Measurements from ENCODE around the gene TADA2B.

The TADA2B gene

DNA sequence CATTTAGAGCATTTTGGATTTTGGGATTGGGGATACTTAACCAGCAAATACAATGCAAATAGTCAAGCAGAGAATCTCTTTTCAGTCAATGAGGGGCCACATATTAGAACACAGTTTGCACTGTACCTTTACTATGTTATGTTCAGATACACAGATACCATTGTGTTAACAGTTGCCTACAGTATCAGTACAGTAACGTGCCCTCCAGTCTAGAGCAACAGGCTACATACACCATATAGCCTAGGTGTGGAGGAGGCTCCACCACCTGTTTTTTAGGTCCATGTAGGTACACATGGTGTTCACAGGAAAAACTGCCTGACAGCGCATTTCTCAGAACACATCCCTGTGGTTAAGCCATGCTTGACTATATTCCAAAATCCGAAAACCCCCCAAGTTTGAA, 15.6 kb downstream of the TADA2B start:
- DNase-seq (ENCODE audit: low read depth in 2 of 2) = no peak

DNA sequence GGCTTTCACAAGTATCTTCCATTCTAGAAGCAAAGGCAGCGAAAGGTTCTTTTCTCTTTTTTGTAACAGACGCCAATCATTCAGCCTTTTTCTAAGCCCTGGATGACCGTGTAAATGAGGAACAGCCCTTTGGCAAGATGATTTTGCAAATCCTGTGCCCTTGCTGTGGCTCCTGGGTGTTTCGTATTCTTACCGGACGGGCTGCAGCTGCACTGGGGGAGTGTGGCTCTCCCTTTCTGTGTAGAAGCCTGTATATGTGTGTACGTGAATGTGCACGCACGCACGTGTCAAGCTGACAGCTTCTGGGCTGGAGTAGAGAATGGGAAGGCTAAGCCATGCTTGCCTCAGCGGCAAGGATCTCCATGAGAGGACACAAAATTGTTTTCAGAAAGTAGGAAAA, 16.5 kb downstream of the TADA2B start:
- DNase-seq (ENCODE audit: low read depth in 2 of 2) = no peak

GRCh38 chr4:7060346-7061150, 17.4 kb downstream of the TADA2B start:
- DNase-seq (ENCODE audit: low read depth in 2 of 2) = no peak

DNA sequence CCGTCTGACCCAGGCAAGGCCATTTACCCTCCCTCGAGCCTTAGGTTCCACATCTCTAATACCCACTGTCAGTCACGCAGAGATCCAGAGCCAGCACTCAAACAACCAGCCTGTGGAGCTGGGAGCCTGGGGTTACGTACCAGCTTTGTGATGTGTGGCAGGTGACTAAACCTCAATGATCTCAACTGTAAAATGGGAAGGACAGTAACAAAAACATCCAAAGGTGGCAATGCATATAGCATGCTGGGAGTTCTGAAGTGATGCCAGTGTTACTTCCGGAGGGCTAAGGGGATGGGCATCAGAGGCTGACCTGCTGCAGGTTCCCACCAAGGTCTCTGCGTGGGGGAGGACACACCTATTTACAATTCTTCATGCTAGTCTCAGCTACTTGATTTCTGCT, 18.6 kb downstream of the TADA2B start:
- no peak for DNase-seq (ENCODE audit: low read depth in 2 of 2)

DNA sequence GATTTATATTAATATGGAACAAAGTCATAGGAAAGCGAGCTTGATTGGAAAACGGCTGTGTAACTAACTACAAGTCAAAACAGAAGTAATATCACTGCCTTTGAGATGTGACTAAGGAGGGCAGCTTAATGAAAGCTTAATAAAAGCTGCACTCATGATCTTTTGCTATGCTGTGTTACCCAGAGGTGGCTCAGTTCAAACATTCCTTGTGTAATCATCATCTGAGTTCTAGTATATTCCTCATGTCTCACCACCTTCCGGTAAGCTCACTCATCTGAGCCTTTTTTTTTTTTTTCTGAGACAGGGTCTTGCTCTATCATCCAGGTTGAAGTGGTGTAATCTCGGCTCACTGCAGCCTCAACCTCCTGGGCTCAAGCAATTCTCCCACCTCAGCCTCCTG, 19.6 kb downstream of the TADA2B start:
- no peak for DNase-seq (ENCODE audit: low read depth in 2 of 2)

GRCh38 chr4:7063362-7063761, 20.2 kb downstream of the TADA2B start:
- no peak for DNase-seq (ENCODE audit: low read depth in 2 of 2)

DNA sequence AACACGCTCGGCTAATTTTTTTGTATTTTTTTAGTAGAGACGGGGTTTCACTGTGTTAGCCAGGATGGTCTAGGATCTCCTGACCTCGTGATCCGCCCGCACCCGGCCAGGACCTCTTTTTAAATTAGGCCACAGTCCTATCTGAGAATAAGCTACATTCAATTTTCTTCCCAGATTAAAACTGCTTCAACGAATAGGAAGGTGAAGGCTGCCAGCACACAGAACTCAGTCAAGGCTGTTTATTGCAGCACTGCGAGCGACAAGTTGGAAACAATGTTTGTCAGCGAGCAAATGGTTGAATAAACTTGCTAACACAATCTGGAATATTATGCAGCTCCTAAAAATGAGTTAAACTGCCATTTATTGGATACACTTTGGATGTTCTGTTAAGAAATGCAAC, 22.8 kb downstream of the TADA2B start:
- DNase-seq (ENCODE audit: low read depth in 2 of 2) = no peak

DNA sequence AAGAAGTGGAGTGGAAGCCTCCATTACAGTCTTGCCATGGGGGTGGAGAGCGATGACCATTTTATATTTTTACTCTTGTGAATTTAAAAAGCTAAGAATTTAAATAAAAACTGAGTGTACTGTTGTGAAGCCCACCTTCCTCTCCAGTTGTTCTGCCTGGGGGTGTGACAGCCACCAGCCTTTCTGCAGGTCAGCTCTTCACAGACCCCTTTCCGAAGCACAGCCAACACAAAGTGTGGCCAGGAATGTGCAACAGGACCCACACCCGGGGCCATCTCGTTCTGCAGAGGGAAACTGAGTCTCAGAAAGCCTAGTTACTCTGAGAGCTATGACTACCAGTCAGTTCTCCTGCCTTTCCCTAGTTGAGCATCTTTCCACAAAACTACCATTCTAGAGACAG, 23.3 kb downstream of the TADA2B start:
- no peak for DNase-seq (ENCODE audit: low read depth in 2 of 2)

DNA sequence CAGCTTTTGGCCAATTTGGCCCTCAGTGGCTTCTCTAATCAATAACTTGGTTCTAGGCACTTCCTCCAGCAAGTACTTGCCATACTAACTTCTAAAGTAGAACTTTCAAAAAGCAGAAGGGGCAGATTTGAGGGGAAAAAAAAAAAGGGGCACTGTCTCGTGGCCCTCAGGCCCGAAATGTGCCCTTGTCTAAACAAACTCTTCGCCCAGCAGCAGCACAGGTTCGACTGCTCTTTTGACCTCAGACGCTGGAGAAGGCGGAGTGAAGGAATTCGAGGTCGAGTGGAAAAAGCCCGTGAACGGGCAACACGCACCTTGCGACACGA, 23.9 kb downstream of the TADA2B start:
- DNase-seq (ENCODE audit: low read depth in 2 of 2) = no peak

DNA sequence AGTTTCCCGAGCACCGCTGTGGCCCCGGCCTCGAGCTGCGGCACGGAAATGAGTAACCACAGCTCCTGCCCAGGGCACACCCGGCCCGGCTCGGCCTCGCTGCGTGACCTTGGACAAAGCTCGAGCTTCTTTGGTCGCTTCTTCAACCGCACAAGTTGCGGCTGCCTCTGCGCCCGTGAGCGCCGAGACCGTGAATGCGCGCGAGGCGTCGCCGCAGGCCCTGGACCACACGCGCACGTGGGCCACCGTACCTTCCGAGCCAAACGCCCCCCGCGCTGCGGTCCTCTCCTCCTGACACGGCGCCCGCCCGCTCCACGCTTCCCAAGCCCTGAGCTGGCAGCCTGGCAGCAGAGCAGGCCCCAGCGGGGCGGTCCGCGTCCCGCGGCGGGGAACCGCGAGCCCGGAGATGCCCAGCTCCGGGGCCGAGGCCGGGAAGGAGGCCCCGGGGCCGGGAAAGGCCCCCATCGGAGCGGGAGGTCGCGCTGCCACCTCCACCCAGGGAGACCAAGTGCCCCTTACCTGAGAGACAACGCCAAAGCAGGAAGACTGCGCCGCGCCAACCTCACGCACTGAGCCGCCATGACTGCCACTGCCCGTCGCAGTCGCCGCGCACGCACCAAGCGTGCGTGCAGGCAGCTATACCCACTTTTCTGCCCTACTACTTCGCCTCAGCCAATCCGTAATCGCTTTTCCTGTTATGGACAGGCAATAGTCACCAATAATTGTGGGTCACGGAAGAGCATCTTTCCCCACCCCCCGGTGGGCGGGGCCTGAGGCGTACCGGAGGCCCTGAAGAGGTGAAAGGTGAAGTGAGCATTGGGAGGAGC, 24.5 kb downstream of the TADA2B start, which contains the start of gene GRPEL1:
Gene GRPEL1 (minus strand): TSS at position 613 of the 827 bp plus-strand sequence. CDS start 32 bp downstream, at position 581.
- peak; percentile 99 to 100 for DNase-seq (ENCODE audit: low read depth in 2 of 2)

DNA sequence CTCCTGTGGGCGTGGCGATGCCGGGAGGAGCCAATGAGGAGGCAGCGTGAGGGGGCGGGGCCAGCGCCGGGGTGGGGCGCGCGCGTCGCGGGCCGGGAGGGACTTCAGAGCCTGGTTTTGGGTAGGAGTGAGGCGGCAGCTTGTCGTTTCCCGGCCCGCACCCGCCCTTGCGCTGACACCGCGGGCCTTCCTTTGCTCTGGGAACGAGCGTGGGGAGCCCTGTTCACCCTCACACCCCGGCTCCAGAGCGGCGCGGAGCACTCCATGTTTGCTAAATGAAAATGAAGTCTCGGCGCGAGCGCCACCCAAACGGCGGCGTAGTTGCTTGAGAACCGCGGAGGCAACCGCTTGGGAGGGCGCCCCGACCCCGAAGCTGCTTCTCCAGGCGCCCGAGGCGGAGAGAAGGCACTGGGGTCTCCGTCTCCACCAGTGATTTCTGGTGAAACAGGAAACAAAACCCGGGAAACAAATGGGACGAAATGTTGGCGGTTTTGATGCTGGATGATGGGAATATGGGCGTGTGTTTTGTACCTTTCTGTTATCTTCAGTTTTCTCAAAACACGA, 25.2 kb downstream of the TADA2B start:
- DNase-seq (ENCODE audit: low read depth in 2 of 2) = no peak

DNA sequence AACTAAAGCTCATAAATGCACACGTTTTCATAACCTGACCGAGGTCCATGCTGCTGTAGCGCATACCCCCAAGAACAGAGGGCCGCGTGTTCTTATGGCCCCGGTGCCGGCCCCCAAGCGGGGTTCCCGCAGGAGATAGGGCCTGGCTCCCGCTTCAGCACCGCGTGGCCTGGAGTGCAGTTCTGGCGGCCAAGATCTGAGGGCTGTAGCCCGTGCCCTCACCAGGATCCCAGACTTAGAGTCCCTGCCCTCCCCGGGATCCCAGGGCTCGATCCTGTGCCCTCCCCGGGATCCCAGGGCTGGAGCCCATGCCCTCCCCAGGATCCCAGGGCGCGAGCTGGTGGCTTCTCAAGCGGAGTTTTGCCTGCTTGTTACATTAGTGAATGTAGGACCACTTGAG, 25.7 kb downstream of the TADA2B start:
- DNase-seq (ENCODE audit: low read depth in 2 of 2) = no peak

DNA sequence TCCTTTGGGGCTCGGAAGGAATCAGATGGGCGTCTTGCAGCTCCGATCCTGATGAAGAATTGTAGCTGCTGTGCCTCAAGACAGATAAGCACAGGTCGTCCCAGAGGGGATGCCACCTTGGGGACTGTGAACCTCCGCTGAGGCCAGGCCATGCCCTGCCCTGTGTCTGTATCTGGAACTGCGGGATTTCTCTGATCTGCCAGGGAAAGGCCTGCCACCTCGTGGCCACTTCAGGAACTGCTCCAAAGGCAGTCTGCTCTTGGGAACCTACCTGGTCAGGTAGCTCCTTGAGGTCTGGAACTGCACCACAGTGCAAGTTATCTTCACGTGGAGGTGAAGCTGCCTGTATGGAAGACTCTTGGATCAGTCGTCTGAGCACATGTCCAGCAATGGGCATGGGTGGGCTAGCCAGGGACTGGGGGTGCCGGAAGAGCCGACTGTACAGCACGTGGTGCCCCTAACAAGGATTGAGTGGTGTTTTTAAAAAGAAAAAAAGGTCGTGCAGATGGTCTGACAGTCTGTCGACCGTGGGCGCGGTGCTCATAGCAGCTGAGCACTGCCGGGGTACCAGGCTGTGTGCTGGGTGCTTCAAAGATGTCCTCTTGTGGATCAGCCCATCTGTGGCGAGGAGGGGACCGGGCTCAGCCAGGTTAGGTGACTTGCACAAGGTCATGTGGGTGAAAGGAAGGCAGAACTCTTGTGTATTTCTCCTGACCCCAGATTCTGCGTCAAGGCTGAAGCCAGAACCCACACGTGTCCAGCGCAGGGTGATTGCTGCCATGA, 27.7 kb downstream of the TADA2B start:
- peak; percentile 70 to 71 for DNase-seq (ENCODE audit: low read depth in 2 of 2)

- DNase-seq (ENCODE audit: low read depth in 2 of 2) = no peak
Measured at GRCh38 chr4:7073059-7073458, 29.9 kb downstream of the TADA2B start.

DNA sequence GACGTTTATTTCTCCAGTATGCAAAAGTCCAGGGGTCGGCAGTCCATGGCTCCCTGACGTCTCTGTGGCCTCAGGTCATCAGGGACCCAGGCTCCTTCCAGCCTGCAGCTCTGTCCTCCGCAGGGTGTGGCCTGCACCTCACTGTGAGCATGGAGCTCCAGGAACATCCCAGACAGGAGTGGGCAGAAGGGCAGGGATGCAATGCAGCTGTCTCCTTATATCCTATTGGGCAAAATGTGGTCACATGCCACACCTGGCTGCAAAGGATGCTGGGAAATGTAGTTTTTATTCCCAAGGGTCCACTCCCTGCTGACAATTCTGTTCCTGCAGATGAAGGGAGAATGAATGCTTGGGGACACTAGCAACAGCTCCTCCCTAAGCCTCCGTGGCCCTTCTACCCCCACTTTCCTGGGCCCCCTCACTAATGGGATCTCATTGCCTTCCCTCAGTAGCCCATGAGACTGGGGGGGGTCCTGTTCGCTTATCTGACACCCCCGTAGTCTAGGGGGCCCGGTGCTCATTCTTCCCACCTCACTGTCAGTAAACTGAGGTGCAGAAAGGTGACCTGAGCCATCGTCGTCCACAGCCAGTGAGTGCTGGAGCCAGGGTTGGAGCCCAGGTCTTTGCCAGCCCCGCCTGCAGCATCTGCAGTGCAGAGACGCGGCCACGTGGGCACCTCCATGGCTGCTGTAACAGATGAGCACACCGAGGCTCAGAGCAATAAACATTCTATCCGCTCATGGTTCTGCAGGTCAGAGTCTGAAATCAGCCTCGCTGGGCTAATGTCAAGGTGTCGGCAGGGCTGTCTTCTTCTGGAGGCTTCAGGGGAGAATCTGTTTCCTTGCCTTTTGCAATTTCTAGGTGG, 30.6 kb downstream of the TADA2B start:
- no peak for DNase-seq (ENCODE audit: low read depth in 2 of 2)

GRCh38 chr4:7074426-7074825, 31.3 kb downstream of the TADA2B start:
- no peak for DNase-seq (ENCODE audit: low read depth in 2 of 2)

- no peak for DNase-seq (ENCODE audit: low read depth in 2 of 2)
Measured at GRCh38 chr4:7075962-7076695, 33.0 kb downstream of the TADA2B start.

GRCh38 chr4:7076696-7077082, 33.5 kb downstream of the TADA2B start:
- no peak for DNase-seq (ENCODE audit: low read depth in 2 of 2)

GRCh38 chr4:7077371-7077770, 34.2 kb downstream of the TADA2B start:
- DNase-seq (ENCODE audit: low read depth in 2 of 2) = no peak

DNA sequence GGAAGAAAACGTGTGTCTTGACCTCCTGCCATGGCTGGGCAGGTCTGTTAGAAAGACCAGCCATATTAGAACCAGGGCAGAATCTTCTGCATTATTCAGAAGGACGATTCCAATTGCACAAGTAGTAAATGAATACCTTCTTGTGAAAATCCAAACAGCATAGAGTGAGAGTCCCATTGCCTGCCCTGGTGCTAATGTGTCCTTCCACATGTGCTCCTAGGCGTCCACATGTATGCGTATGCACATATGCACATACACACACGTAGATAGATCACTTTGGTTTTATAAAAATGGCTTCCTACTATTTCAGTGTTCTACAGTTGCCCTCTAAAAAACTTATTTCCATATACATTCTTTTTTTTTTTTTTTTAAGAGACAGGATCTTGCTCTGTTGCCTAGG, 34.9 kb downstream of the TADA2B start:
- DNase-seq (ENCODE audit: low read depth in 2 of 2) = no peak

All from stimulated activated CD8-positive, alpha-beta memory T cell treated with anti-CD3 and anti-CD28 coated beads, Interleukin-15, amount 100 ng/mL, for 48 hours (primary cell).